Measurements from ENCODE around the gene RRP12.

The RRP12 gene

GRCh38 chr10:97336006-97336405 lies 65.1 kb downstream of the RRP12 start:
- Mint-ChIP-seq H3K27me3 (peaks cover 10% of the 10 kb centered on the region), H3K4me3 (peak overlapping the region in 1 of 2 donors; percentile 53), H3K9me3 (no peaks in the 10 kb centered on the region), H3K4me1 (peaks cover 26% of the 10 kb centered on the region), H3K27ac (peak overlapping the region in 1 of 2 donors; percentile 46)
- DNase-seq, result no peak
- no peak for ATAC-seq

DNA sequence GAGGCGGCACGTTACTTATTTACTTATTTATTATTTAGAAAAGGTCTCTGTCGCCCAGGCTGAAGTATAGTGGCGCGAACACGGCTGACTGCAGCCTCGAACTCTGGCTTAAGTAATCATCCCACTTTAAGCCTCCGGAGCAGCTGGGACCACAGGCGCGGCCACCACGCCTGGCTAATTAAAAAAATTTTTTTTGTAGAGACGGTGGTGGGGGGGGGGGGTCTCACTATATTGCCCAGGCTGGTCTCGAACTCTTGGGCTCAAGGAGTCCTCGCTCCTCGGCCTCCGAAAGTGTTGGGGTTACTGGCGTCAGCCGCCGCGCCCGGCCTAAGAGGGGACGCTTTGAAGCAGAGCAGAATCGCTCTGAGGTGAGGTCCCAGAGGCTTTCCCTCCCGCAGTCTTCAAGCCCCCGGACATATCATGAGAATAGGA lies 65.9 kb downstream of the RRP12 start:
- ATAC-seq (no peak), DNase-seq (no peak)
- Mint-ChIP-seq H3K9me3 (no peaks in the 10 kb centered on the region), H3K4me3 (peak overlapping the region; percentile 79 to 80), H3K27ac (peak overlapping the region; percentile 72 to 97), H3K27me3 (peaks cover 10% of the 10 kb centered on the region), H3K4me1 (peaks cover 28% of the 10 kb centered on the region)

DNA sequence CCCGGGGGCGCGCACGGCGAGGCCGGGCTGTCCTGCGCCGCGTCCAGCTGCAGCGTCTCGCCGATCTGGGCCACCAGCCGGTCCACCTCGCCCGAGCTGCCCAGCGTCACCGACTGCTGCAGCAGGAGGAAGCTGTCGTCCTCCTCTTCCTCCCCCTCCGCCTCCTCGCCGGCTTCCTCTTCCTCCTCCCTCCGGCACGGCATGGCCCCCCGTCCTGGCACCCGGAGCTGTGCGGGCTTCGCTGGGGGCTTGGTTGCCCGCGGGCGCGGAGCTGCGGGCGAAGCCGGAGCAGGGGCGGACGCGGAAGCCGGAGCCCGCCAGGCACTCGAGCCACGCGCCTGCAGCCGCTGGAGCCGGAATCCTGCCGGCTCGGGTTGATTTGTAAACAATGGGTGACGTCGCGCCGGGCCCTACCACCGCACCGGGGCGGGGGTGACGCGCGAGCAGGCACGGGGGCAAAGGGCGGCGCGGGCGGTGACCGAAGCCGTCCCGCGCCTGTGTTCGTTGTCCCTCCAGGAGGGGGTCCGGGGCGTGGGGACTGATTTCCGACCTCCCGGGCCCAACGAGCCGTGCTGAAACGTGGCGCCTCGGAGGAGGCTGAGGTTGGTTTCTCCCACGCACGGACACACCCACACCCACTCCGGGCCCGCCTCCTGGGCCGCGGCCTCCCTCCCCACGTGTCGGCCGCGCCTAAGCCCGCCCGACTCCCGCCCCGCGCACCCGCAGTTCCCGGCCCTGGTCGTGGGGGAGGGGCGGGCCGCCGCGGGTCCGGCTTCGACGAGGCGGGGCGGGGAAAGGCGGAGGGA lies 66.6 kb downstream of the RRP12 start, which contains the start of gene FRAT2:
FRAT2 (minus strand) TSS at position 360 of the 806 bp plus-strand sequence; CDS start at position 203, 157 bp downstream.
- peaks cover 35% of the 10 kb centered on the region for H3K4me1 Mint-ChIP-seq
- peak within 1 kb of the TSS; percentile 89 to 97 for H3K4me3 Mint-ChIP-seq
- no peaks in the 10 kb centered on the region for H3K9me3 Mint-ChIP-seq
- DNase-seq (peak; percentile 88 to 91), ATAC-seq (peak; percentile 88)
- H3K27ac Mint-ChIP-seq, result peak within 1 kb of the TSS; percentile 96 to 97
- H3K27me3 Mint-ChIP-seq, result peaks cover 10% of the 10 kb centered on the region

DNA sequence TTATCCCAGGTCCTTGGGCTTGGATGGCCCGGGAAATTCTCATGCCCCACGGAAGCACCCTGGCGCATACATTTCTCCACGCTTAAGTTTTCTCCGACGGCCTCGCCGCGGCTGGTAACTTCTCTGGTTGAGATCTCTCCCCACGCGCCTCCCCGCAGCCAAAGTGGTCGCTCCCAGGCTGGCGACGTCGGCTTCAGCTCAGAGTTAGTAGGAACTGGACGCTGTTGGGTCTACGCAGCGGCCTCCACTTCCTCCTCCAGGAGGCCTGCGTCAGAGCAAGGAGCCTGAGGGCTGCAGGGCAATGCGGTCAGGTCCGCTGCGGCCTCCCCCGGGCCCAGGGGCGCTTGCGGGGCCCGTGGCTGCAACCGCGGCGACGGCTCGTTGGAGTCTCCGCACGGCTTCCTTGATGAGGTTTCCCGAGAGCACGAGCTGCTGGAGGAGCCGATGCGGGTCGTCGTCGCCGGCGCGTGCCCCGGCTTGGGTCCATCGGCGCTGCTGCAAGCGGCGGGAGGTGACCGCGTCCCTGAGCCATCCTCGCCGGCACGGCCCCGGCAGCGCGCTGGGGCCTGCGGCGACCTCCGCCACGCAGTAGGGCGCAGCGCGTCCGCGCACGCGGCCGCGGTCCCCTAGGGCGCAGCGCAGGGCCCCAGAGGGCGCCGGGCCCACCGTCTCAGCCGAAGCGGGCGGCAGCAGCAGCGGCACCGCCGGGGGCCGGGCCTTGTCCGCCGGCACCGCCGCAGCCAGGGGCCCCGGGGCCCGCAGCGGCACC lies 67.4 kb downstream of the RRP12 start:
- ATAC-seq, result peak; percentile 70
- Mint-ChIP-seq H3K27me3 (peaks cover 10% of the 10 kb centered on the region), H3K4me3 (peak overlapping the region; percentile 89 to 97), H3K27ac (peak overlapping the region; percentile 95 to 96), H3K4me1 (peaks cover 43% of the 10 kb centered on the region), H3K9me3 (no peaks in the 10 kb centered on the region)
- peak; percentile 52 to 58 for DNase-seq

DNA sequence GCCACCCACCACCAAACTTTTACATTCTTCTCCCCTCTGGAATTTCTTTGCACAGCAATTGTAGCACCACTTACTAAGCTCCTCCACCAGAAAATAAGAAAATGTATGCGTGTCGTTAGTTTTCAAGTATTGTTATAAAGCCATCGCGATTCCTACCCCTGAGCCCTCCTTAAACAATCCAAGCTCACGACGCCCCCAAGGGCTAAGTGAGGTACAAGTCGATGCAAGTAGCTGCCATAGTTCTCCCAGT lies 67.9 kb downstream of the RRP12 start:
- Mint-ChIP-seq H3K4me1 (peaks cover 48% of the 10 kb centered on the region), H3K4me3 (peak overlapping the region; percentile 89 to 97), H3K9me3 (no peaks in the 10 kb centered on the region), H3K27me3 (peaks cover 10% of the 10 kb centered on the region), H3K27ac (peak overlapping the region; percentile 95 to 96)
- no peak for ATAC-seq
- no peak for DNase-seq

DNA sequence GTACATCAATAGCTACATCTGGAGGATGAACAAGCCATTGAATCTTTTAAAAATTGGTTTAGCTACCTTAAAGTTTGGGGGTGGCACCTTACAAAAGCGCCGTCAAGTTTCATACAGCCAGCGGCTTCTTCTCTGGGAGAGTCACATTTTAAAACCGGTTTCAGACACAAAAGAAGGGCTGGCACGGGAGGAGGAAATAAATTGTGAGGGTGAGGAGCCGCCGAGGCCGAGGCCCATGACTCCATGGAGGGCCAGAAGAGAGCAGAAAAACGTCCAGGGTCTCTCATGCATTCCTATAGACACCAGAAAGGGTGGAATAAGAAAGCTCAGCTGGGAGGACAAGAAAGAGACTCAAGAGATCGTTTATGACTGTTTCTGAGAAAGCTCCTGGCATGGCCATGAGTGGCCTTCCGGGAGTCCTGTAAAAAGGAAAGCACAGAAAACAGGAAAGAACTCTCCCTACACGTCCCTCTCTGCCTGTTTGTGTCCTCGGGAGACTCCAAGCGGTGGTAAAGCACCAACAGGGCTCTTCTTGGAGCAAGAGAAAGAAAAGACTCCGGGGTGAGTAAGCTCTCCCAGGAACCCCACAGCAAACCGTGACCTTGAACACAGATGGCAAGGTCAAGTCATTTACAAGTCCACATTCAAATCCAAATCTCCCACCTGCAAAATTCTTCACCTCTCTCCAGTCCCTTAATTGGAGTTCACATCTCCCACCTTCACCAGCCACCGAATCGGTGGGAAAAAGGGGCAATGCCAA lies 68.4 kb downstream of the RRP12 start:
- peaks cover 53% of the 10 kb centered on the region for H3K4me1 Mint-ChIP-seq

GRCh38 chr10:97331153-97331703 lies 69.9 kb downstream of the RRP12 start:
- DNase-seq (no peak), ATAC-seq (no peak)
- H3K4me3 Mint-ChIP-seq, result peak overlapping the region; percentile 58 to 61
- H3K4me1 Mint-ChIP-seq, result peaks cover 68% of the 10 kb centered on the region
- no peaks in the 10 kb centered on the region for H3K27me3 Mint-ChIP-seq
- H3K27ac Mint-ChIP-seq, result no peak overlapping the region
- H3K9me3 Mint-ChIP-seq, result no peaks in the 10 kb centered on the region

More for the DNA sequence above, 68.4 kb downstream of the RRP12 start:
- DNase-seq (no peak), ATAC-seq (no peak)
- Mint-ChIP-seq H3K9me3 (no peaks in the 10 kb centered on the region), H3K4me3 (peak overlapping the region; percentile 89 to 97), H3K27me3 (peaks cover 9% of the 10 kb centered on the region), H3K27ac (peak overlapping the region; percentile 95 to 96)

DNA sequence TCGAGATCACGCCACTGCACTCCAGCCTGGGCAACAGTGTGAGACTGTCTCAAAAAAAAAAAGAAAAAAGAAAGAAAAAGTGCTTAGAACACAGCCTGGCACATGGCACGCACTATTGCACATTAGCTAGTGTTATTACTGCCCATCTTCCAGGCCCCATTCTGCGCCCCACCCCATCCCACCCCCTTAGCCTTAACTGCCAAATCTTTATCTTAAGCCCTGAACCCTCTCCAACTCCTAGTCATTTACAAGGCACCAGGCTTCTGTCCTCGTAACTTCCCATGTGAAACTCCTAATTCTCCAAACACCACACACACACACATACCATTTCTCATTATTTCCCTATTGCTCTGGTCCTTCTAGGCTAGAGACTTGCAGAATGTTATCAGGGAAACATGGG lies 71.4 kb downstream of the RRP12 start:
- Mint-ChIP-seq H3K4me1 (peaks cover 75% of the 10 kb centered on the region), H3K27me3 (no peaks in the 10 kb centered on the region), H3K9me3 (no peaks in the 10 kb centered on the region), H3K4me3 (no peak overlapping the region), H3K27ac (peak overlapping the region in 1 of 2 donors; percentile 28)
- DNase-seq (no peak), ATAC-seq (no peak)

GRCh38 chr10:97328646-97329453 lies 72.3 kb downstream of the RRP12 start:
- no peaks in the 10 kb centered on the region for H3K27me3 Mint-ChIP-seq
- no peak overlapping the region for H3K27ac Mint-ChIP-seq
- DNase-seq (no peak), ATAC-seq (peak; percentile 74)
- H3K9me3 Mint-ChIP-seq, result no peaks in the 10 kb centered on the region
- H3K4me1 Mint-ChIP-seq, result peaks cover 75% of the 10 kb centered on the region
- H3K4me3 Mint-ChIP-seq, result peak overlapping the region in 1 of 2 donors; percentile 27

- H3K4me1 Mint-ChIP-seq, result peaks cover 65% of the 10 kb centered on the region
- peak overlapping the region; percentile 13 to 85 for H3K27ac Mint-ChIP-seq
- no peaks in the 10 kb centered on the region for H3K9me3 Mint-ChIP-seq
- DNase-seq, result no peak
- H3K27me3 Mint-ChIP-seq, result no peaks in the 10 kb centered on the region
- peak; percentile 68 for ATAC-seq
- H3K4me3 Mint-ChIP-seq, result peak overlapping the region in 1 of 2 donors; percentile 43
Observed at GRCh38 chr10:97327348-97328294, 73.5 kb downstream of the RRP12 start.

GRCh38 chr10:97325754-97326153 lies 75.4 kb downstream of the RRP12 start:
- H3K27ac Mint-ChIP-seq, result no peak overlapping the region
- H3K4me1 Mint-ChIP-seq, result peaks cover 64% of the 10 kb centered on the region
- H3K27me3 Mint-ChIP-seq, result no peaks in the 10 kb centered on the region
- H3K4me3 Mint-ChIP-seq, result no peak overlapping the region
- no peaks in the 10 kb centered on the region for H3K9me3 Mint-ChIP-seq
- no peak for ATAC-seq
- DNase-seq, result no peak

DNA sequence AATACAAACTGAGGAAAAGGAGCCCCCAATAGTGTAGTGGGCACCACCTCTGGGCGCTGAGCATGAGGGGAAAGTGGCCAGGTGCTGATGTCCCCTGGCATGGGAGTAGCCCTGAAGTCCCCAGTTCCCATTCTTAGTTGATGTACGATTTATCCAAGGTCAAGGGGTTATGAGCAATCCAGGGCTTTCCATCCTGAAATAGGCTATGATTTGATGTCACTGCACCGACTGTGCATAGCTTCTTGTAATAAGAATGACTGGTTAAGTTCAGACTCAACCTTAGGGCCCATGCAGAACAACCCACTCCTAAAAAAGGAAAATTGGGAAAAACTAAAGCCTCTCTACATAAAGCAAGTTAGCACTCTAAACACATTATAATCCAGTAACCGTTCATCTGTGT lies 77.6 kb downstream of the RRP12 start:
- Mint-ChIP-seq H3K4me1 (peaks cover 58% of the 10 kb centered on the region), H3K27ac (no peak overlapping the region), H3K4me3 (no peak overlapping the region), H3K27me3 (no peaks in the 10 kb centered on the region), H3K9me3 (no peaks in the 10 kb centered on the region)
- DNase-seq, result no peak
- ATAC-seq, result no peak

- ATAC-seq (no peak), DNase-seq (no peak)
- H3K27me3 Mint-ChIP-seq, result no peaks in the 10 kb centered on the region
- H3K9me3 Mint-ChIP-seq, result no peaks in the 10 kb centered on the region
- H3K4me3 Mint-ChIP-seq, result peak overlapping the region; percentile 90 to 96
- peak overlapping the region in 1 of 2 donors; percentile 88 for H3K27ac Mint-ChIP-seq
- H3K4me1 Mint-ChIP-seq, result peaks cover 42% of the 10 kb centered on the region
Observed at GRCh38 chr10:97321804-97322190, 79.3 kb downstream of the RRP12 start.

All from stimulated activated naive CD8-positive, alpha-beta T cell treated with anti-CD3 and anti-CD28 coated beads, Interleukin-15, amount 100 ng/mL, for 72 hours (primary cell).